A204.1 (cell line): Measurements from ENCODE around the gene KDSR.
A peak's percentile ranks its signal among the peaks of the same experiment; 100 is the strongest.

ENCODE experiments used
- FAIRE-seq: peaks from 2 replicates; lab custom pipeline; 2012; peaks lifted over from hg19 to GRCh38; lab: Jason Lieb, UNC

Gene KDSR, protein sequence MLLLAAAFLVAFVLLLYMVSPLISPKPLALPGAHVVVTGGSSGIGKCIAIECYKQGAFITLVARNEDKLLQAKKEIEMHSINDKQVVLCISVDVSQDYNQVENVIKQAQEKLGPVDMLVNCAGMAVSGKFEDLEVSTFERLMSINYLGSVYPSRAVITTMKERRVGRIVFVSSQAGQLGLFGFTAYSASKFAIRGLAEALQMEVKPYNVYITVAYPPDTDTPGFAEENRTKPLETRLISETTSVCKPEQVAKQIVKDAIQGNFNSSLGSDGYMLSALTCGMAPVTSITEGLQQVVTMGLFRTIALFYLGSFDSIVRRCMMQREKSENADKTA

DNA sequence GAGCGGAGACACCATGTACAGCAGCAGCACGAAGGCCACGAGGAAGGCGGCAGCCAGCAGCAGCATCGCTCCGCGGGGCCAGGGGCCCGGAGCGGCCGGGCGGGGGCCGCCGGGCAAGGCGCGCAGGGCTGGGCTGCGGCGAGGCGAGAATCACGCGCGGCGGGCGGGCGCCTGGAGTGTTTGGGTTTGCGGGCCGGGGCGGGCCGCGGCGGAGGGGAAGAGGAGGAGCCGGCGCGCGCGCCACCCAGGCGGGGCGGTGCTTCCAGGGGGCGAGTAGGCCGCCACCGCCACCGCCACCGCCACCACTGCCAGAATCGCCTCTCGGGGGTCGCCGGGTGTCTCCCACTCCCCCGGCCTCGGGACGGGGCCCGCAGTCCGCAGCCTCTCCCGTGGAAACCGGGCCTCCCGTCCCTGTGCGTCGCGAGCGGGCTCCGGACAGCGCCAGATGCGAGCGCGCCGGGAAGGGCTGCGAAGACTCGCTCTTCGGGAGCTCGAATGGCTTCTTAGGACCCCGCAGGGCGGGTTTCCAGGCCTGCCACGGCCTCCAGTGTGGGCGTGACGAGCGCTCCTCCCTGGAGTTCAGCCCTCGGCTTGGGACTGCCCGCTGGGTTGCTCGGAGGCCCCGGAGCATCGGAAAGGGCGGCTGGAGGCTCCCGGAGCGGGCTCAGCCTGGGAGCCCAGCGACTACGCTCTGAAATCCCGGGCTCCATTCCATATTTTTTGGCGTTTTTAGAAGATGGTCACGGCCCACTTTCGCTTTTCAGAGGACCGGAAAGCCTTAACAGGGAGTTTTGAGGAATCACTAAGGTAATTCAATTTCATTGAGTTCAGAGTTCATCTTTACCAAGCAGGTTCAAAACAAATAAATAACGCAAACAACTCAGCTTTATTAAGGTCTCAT lies at the start of gene KDSR:
Gene KDSR, minus strand, starts transcription at position 154 of the 901 bp plus-strand sequence. Its CDS starts 88 bp downstream, at position 66.
- FAIRE-seq: peak; percentile 37

DNA sequence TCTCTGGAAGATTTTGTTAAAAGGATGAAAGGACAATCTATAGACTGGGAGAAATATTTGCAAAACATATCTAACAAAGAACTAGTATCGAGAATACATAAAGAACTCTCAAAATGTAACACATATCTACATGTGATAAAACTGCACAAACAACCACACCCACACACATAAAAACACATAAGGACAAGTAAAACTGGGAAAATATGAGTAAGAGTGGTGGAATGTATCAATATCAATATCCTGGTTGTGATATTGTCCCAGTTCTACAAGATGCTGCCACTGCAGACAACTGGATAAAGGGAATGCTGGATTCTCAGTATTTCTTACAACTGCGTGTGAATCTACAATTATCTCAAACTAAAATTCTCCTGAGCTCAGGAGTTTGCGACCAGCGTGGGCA lies 45.9 kb upstream of the KDSR start:
- no peak for FAIRE-seq

DNA sequence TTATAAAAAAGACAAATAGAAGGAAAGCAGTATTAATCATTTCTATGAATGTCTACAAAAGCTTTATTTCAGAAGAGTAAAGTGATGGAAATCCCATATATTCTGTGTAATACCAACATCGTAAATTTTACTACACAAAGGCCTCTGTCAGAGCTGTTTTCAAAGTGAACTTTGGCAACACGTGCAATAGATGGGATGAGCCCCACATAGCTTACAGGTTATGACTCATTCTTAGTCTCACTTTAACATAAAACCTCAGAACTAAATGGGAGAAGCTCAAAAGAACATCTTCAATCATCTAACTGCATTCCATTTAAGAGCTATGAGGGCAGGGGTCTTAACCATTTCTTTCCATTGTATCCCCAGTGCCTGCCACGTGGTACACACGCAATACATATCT lies 43.8 kb upstream of the KDSR start:
- FAIRE-seq: no peak

DNA sequence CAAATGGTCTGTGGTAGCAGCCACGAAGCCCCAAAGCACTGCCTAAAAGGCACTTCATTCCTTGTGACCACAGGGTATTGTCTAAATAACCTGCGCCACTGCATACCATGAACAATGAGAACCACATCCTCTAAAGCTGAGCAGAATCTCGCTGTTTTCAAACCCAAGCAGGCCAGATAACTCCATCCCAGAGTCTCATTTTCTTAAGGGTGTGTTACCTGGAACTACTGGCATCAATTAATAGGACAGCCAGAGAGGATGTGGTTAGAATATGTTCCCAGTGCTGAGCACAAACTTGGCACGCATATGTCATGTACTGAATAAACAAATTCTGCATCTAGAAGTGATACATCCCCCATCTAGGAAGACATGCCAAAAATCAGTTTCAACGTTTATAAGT lies 42.3 kb upstream of the KDSR start:
- FAIRE-seq: no peak

DNA sequence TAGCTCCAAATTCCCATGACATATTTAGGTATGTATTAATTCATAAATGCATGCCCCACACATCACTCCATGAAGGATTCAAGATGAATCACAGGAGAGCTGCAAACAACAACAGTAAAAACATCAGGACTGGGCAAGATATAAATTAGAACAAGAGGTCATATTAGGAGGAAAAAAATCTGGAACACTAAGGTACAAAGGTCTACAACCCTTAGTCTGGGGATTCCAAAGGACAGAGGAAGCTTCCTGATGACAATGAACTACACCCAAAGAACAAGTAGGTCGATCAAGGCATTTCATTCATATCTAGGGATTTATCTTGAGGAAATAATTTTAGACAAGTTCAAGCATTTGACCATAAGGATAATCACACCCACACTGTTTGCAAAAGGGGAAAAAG lies 40.7 kb upstream of the KDSR start:
- no peak for FAIRE-seq

DNA sequence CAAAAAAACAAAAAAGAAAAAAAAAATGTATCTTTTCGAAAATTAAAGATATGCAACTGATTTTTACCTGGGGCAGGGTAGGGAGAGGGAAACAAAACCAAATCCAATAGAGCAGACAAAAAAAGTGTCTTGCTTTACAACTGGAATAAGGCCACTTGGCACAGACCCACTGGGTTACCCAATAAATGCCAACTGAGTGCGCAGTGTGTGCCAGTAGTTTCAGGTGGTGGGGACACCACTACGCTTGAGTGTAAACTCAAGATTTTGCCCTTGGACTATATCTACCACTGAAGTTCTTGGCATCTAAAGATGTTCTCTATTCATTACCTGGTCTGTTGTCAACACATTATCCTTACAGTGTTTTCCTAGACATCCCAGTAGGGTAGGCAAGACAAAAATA lies 39.0 kb upstream of the KDSR start:
- no peak for FAIRE-seq

DNA sequence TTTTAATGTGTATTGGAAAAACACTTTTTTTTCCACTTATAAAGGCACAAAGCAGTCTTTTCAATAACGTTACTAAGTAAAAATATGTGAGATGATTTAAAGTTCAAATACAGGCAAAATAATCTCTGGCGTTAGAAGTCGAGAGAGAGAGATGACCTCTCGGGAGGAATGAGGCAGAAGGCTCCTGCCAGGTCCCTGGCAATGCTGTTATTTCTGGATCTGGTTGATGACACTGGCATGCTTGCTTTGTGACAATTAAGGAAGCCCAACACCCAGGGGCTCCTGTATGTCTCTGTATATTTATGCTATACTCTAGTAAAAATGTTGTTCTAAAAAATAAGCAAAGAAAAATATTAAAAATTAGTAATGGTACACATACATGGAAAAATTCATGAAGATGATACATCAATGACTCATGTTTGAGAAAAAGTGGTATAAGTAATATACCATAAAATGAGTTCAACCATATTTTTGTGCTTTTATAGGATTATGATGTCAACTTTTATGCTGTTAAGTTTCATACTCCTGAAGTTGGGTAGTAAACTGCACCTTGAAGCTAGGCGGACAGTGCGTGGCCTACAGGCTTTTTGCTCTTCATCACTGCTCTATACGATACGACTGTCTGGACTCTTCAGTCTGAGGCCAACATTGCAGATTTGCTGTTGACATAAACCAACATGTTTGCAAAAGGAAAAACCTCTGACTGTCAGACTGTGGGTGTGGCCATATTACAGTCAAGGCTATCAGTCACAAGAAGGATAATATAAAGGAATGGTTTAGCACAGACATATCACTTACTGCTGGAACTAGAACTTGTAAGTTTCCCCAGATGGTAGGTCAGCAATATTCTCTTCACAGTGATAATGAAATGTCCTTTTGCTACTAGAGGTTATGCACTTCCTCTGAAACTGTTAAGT lies 35.5 kb upstream of the KDSR start:
- FAIRE-seq: no peak

DNA sequence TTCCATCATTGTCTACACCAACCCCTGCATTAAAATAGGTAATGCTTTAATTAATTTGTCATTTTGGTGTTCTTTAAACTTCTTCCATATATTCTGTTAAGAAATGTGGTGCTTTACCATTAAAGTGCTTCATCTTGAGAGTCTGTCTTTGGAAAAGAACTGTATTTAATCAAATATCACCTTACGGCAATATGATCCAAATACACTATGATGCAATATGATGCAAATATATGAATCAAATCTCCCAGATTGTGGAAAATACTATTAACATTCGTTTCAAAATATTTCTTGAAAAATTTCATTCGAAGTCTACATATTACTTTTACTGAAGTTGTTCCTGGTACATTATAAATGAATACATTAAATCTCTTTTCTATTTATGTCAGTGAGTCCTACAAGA lies 32.3 kb upstream of the KDSR start:
- FAIRE-seq: no peak

DNA sequence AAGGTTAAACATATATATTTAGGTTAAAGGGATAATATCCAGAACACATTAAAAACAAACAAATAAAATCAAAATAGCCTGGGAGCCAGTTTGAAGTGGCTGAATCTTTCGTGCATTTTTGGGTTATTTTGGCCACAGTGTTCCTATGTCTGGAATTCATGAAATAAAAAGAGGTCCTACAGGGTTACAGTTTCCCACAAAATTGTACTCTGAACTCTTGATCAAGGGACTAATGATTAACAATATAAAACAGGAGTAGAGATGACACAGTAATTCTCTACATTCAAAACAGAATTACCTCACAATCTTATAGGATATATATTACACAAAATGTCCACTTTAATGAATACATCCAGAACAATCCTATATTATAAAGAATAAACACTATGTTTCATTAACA lies 30.3 kb upstream of the KDSR start:
- no peak for FAIRE-seq

DNA sequence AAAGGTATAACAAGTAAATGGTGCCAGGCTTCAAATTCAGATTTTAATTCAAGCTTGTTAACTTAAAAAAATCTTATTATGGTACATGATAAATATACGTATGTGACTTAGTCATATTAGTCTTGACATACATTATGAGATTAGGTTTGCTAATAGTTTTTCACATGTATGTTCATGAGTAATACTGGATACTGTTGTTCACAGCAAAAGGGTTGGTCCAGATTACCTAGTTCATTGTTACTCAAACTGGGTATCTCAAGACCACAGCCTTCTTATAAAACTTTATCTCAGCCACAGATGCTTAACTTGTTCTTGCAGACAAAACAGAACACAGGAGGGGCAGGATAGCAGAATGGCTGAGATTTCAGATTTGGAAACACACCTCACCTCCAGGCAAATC lies 28.5 kb upstream of the KDSR start:
- FAIRE-seq: no peak

DNA sequence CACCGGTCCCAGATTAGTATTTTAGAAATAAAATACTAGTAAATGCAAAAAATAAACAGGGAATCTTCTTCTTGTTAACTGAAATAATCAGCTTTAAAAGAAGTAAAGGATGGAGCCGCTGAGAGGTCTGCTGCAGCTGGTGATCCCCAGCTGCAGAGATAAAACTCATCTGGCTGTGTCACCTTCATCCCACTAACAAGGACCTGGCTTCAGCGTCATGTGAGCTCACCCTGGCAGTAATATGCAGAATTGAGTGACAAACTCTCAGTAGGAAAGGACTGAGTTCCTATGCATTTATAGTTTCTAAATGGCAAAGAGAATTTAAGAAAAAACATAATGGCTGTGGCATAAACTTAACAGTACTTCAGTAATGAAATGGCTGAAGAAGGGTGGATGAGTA lies 27.9 kb upstream of the KDSR start:
- FAIRE-seq: no peak

DNA sequence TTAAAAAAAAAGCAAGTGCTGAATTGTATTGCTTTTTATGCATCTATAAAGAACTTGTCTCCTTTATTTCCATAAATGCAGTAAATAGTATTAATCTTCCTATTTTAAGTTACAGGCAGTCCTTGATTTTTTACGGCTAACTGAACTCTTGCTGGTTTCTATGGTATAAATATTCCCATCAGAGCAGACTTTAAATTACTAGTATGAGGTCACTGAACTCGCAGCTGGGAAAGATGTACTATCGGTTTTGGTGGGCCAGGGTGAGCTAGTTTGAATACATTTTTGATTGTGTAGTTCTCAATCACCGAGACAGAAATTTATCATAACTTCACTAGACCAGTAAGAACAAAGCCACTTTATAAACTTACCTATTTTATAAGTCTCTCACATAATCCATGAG lies 20.9 kb upstream of the KDSR start:
- no peak for FAIRE-seq

DNA sequence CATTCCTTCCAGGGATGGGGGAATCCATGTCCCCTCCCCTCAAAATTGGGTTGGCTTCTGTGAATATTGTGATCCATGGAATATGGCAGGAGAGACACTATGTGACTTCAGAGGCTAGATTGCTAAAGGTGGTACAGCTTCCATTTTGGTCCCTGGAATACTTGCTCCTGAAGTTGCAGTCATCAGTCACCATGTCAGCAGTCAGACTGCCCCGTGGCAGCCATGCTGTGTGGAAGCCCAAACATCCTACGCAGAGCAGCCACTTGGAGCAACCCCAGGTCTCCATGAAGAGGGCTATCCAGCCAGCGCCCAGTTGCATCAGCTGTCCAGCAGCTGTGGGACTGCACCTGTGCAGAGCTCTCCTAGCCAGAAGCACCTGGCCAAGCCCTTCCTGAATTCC lies 15.8 kb upstream of the KDSR start:
- FAIRE-seq: no peak

DNA sequence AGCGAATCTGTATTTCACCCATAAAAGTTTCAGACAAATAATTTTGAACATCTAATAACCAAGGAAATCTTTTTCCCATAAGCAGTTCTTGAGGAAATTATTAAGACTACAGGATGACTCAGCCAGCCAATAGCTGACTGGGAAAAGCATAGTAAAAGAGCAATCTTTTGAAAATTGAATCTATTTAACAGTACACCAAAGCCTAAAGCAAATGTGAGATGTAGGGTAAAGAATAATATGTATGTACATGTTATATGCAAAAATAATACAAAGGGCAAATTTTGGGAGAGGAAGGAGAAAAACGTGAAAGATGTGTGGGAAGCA lies 12.6 kb upstream of the KDSR start:
- FAIRE-seq: no peak

DNA sequence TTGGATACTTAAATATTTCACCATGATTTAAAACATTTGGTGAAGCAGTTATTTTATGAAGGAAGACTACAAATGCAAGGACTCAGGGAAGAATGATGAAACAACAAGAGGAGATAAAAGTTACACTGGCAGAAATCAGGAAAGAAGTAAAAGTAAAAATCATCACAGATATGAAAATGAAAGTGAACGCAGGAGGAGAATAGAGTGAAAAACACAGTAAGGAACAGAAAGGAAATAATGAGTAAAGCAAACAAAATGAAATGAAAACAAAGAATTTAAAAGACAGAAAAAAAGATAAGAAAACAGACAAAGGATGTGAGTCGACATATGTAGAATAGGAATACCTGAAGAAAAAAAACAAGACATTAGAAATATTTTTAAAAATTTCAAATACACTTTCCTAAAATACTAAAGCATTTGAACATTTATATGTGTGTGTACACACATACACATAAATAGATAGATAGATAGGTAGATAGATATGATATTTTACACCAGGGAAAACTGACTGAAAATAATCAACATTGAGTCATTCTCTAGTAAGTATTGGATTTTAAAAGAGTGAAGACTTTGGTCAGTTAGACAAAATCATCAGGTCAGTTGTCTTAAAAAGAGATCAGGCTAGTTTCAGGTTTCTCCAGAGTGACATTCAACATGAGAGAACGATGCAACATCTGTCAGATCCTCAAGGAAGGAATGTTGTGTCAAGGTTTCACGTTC lies 12.1 kb upstream of the KDSR start:
- no peak for FAIRE-seq

DNA sequence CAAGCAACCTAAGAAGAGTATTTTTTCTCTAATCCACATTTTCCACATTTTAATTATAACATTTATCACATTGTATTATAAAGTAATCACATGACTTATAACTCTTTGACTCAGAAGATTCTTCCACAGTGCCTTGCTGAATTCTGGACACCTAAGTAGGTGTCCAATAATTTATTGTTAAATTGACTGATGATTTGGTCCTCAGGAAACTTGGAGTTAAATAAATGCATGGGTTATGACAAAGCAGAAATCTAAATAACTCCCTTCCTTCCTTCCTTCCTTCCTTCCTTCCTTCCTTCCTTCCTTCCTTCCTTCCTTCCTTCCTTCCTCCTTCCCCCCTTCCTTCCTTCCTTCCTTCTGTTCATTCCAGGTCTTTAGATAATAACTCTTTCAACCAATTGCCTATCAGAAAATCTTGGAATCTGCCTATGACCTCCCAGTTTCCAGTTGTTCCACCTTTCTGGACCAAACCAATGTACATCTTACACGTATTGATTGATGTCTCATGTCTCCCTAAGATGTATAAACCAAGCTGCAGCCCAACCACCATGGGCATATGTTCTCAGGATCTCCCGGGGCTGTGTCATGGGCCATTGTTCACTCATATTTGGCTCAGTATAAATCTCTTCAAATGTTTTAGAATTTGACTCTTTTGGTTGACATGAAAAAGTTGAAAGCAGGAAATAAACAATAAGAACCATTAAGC lies 10.4 kb upstream of the KDSR start:
- FAIRE-seq: no peak

DNA sequence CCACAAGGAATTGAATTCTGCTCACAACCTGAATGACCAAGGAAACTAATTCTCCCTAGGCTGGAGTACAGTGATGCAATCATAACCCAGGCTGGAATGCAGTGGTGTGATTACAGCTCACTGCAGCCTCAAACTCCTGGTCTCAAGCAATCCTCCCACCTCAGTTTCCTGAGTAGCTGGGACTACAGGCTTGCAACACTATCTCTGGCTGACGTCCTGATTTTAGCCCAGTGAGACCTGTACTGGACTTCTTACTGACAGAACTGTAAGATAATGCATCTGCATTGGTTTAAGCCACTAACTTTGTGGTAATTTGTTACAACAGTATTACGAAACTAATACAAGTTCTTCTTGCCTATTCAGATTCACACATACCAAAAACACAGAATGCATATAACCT lies 9.5 kb upstream of the KDSR start:
- FAIRE-seq: no peak

DNA sequence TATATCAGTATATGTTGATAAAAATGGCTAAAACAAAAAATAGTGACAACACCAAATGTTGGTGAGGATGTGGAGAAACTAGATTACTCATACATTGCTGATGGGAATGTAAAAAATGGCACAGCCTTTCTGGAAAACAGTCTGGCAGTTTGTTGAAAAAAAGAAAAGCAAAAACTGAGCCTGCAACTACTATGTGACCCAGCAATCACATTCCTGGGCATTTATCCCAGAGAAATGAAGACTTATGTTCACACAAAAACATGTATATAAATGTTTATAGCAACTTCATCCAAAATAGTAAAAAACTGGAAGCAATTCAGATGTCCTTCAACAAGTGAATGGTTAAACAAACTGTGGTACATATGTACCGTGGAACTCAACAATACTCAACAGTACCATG lies 7.5 kb upstream of the KDSR start:
- FAIRE-seq: no peak

DNA sequence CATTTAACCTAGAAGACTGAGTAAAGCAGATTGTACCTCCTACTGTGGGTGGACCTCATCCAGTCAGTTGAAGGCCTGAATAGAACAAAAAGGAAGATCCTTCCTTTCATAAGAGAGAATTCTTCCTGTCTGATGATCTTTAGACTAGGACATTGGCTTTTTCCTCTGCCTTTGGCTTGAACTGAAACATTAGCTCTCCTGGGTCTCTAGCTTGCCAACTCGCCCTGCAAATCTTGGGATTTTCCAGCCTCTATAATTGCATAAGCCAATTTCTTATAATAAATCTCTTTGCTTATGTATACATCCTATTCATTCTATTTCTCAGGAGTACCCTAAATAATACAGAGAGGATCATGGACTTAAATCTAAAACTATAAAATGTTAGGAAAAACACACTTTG lies 6.2 kb upstream of the KDSR start:
- no peak for FAIRE-seq

DNA sequence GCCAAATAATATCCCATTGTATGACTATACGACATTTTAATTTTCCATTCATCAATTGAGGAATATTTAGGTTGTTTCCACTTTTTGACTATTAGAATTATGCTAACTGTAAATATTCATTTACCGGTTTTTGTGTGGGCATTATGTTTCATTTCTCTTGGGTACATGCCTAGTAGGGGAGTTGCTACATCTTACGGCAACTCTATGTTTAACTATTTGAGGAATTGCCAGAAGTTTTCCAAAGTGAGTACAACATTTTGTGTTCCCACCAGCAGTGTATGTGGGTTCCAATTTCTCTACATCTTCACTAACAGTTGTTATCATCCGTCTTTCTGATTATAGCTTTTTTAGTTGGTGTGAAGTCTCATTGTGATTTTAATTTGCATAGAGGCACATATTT lies 1.6 kb upstream of the KDSR start:
- FAIRE-seq: no peak

DNA sequence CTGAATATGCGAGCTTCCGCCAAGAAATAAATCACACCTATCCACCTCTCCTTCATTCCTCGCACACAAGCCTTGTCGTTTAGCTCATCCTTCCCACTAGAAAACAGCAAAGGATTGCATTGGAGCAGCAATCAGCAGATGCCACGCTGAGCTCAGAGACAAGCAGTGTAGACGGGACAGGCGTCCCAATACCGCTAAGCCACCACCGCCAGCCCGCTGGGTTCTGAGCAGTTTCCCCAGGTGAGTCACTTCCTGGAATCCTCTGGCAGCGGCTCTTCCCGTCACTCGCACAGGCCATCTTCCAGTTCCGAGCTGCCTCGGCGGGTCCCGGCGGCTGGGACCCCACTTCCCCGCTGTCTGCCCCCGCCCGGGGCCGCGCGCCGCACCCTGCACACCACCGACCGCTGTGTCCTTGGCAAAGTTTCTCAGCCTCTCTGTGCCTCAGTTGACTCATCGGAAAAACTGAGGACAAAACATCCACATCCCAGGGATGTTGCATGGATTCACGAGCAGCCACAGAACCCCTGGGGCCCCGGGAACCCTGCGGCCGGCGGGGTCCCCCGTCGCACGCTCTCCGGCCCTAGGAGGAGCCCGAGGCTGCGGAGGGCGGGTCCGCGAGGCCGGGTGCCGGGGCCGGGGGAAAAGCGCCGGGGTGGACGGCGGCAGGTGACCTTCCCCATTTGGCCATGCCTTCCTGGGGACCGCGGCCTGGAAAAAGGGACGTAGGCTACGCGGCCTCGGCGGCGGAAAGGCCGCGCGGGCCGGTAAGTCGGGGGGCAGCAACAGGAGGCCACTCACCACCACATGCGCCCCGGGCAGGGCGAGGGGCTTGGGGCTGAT lies 573 bp downstream of the KDSR start:
- FAIRE-seq: no peak
